HepG2 (cell line): ENCODE data around the gene TRIM49C.
"Not testable (repeated sequence)": the region's sequence is repeated elsewhere in the genome, so short reads cannot be mapped to it uniquely, and the experiment has no call there.

Source experiments
- CBFB ChIP-seq: sonication (generic); formaldehyde crosslinking; IDR thresholded peaks from 2 replicates; pipeline ENCODE4 v1.4.0; 2020; ENCODE audit warnings: missing genetic modification reagents
- FOXA3 ChIP-seq: IDR thresholded peaks from 2 replicates; pipeline ENCODE4 v1.6.1; 2016; ENCODE audit warnings: missing genetic modification reagents, missing compliant biosample characterization
- ZFP41 ChIP-seq: sonication (generic); formaldehyde crosslinking; IDR thresholded peaks from 2 replicates; pipeline ENCODE4 v1.4.0; 2020; ENCODE audit warnings: mild to moderate bottlenecking, missing genetic modification reagents, borderline replicate concordance
- TF ChIP-seq, protein P1 (sequence below): sonication (generic); formaldehyde crosslinking; IDR thresholded peaks from 2 replicates; pipeline ENCODE4 v1.5.0; 2020; ENCODE audit warnings: mild to moderate bottlenecking, missing genetic modification reagents, moderate library complexity

GRCh38 chr11:90024184-90024583, 6.7 kb upstream of the TRIM49C start:
- not testable (repeated sequence) for TF ChIP-seq FOXA3, CBFB, ZFP41 (CRISPR knock-in tag)
- TF ChIP-seq, protein P1, sequence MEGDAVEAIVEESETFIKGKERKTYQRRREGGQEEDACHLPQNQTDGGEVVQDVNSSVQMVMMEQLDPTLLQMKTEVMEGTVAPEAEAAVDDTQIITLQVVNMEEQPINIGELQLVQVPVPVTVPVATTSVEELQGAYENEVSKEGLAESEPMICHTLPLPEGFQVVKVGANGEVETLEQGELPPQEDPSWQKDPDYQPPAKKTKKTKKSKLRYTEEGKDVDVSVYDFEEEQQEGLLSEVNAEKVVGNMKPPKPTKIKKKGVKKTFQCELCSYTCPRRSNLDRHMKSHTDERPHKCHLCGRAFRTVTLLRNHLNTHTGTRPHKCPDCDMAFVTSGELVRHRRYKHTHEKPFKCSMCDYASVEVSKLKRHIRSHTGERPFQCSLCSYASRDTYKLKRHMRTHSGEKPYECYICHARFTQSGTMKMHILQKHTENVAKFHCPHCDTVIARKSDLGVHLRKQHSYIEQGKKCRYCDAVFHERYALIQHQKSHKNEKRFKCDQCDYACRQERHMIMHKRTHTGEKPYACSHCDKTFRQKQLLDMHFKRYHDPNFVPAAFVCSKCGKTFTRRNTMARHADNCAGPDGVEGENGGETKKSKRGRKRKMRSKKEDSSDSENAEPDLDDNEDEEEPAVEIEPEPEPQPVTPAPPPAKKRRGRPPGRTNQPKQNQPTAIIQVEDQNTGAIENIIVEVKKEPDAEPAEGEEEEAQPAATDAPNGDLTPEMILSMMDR (CRISPR knock-in tag): not testable (repeated sequence)
